ENCODE data around the gene ZNF410. TPM values are rescaled to one million over a fixed set of nuclear protein-coding genes. Genes with fewer than 3 reads are reported as not detected.

The ZNF410 gene
- total and polyA plus RNA-seq, 2 of the 8 experiments (the other 6 are each of a cell fraction or from before 2014, with no cell fraction given) = 11.2 to 18.9 TPM

DNA sequence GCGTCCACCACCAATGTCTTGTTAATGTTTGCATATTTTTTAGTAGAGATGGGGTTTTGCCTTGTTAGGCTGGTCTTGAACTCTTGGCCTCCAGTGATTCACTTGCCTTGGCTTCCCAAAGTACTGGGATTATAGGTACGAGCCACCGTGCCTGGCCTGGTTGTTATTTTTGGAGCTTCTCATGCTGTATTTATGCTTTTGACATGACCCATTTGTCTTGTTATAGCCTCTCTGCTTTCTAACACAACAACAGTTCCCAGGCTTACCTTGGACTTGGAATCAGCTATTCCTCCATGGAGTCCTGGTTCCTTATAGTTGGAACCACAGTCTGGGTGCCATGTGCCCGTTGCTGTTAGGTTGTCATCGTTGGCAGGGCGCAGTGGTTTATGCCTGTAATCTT is 29.7 kb downstream of the ZNF410 start:
- no peaks in the 10 kb centered on the region for H3K4me1 ChIP-seq (replicated peaks in 1 of 4; ENCODE audit: control insufficient read depth in 3 of 4, insufficient read depth in 4 of 4, low read length in 3 of 4)
- H2BK5ac ChIP-seq (ENCODE audit: low read depth, low read length) = no peak overlapping the region
- peaks cover 4 to 17% (median 13%) of the 10 kb centered on the region in 4 experiments; a peak in 7 of 8 replicates for H3K36me3 ChIP-seq (ENCODE audit: control insufficient read depth in 2 of 4, insufficient read depth in 4 of 4, low read length in 3 of 4)
- POLR2A ChIA-PET (ENCODE audit: partially characterized antibody) = interaction anchor here (1.1 kb wide), 1 partner anchor 12 kb away, joined by 3 read pairs; no protein-coding TSS in a partner anchor
- TF ChIP-seq NRF1 (IDR thresholded peaks at IDR 0.05; ENCODE audit: low read depth, low read length) (no peak), CTBP2 (IDR thresholded peaks at IDR 0.05; ENCODE audit: borderline replicate concordance, insufficient read depth, insufficient read length, low read length) (no peak), KDM4A (IDR thresholded peaks at IDR 0.05; ENCODE audit: low read depth, low read length, severe bottlenecking) (no peak), ZNF274 (IDR thresholded peaks at IDR 0.05; ENCODE audit: borderline replicate concordance, extremely low read depth, low read length) (no peak), SP2 (IDR thresholded peaks at IDR 0.05; ENCODE audit: low read length) (no peak), HDAC6 (IDR thresholded peaks at IDR 0.05; ENCODE audit: low read depth, low read length) (no peak), YY1 (IDR thresholded peaks at IDR 0.05; ENCODE audit: low read depth, low read length) (no peak), SIN3A (conservative IDR thresholded peaks at IDR 0.05 in 1 of 2, IDR thresholded peaks at IDR 0.05 in 1 of 2; ENCODE audit: low read depth in 1 of 2, low read length in 2 of 2) (no peak), BACH1 (IDR thresholded peaks at IDR 0.05; ENCODE audit: low read length) (no peak), SRF (IDR thresholded peaks at IDR 0.05; ENCODE audit: low read depth, low read length) (no peak), JUND (IDR thresholded peaks at IDR 0.05; ENCODE audit: low read length) (no peak), SAP30 (IDR thresholded peaks at IDR 0.05; ENCODE audit: insufficient read depth, insufficient replicate concordance, low read length) (no peak), CHD1 (IDR thresholded peaks at IDR 0.05; ENCODE audit: low read depth, low read length) (no peak)
- H2BK120ac ChIP-seq (replicated peaks; ENCODE audit: low read depth, low read length) = no peak overlapping the region
- no peaks in the 10 kb centered on the region for H3K23me2 ChIP-seq (ENCODE audit: low read depth, low read length)
- H4K5ac ChIP-seq (ENCODE audit: insufficient read length, low read depth, low read length) = no peak overlapping the region
- H2AK5ac ChIP-seq (ENCODE audit: low read depth, low read length) = no peak overlapping the region
- no peaks in the 10 kb centered on the region for H3K79me1 ChIP-seq (ENCODE audit: low read depth, low read length)
- H4K91ac ChIP-seq (replicated peaks; ENCODE audit: insufficient read length, low read length) = no peak overlapping the region
- H3K27me3 ChIP-seq (replicated peaks in 1 of 4; ENCODE audit: control insufficient read depth in 3 of 4, extremely low read depth in 1 of 4, insufficient read depth in 3 of 4, low read length in 3 of 4) = no peaks in the 10 kb centered on the region
- no peak overlapping the region for H3K9ac ChIP-seq (replicated peaks in 1 of 4; ENCODE audit: extremely low read depth in 1 of 4, low read depth in 3 of 4, low read length in 3 of 4)
- H3K27ac ChIP-seq (ENCODE audit: low read depth, low read length) = no peak overlapping the region
- no peak overlapping the region for H3K18ac ChIP-seq (ENCODE audit: extremely low read depth, low read length)
- H4K8ac ChIP-seq (ENCODE audit: extremely low read depth, insufficient read depth, low read length) = no peak overlapping the region
- no peak overlapping the region for H2BK15ac ChIP-seq (ENCODE audit: low read length)
- H2BK20ac ChIP-seq (ENCODE audit: low read length) = no peak overlapping the region
- FAIRE-seq = no peak
- CTCF ChIA-PET (ENCODE audit: partially characterized antibody) = interaction anchor here (0.9 kb wide), 1 partner anchor 87 kb away, joined by 3 read pairs; no protein-coding TSS in a partner anchor
- H3K4me3 ChIP-seq (ENCODE audit: extremely low read depth in 1 of 4, insufficient read depth in 2 of 4, low read depth in 3 of 4, low read length in 4 of 4) = no peak overlapping the region
- H3K4ac ChIP-seq (replicated peaks; ENCODE audit: insufficient read length, low read depth, low read length) = no peak overlapping the region
- H3K79me2 ChIP-seq (ENCODE audit: control insufficient read depth in 1 of 2, insufficient read depth in 2 of 2, low read length in 2 of 2) = no peaks in the 10 kb centered on the region
- H2BK12ac ChIP-seq (ENCODE audit: low read depth, low read length) = no peak overlapping the region
- peaks cover 0 to 3% of the 10 kb centered on the region in 2 experiments for H4K20me1 ChIP-seq (replicated peaks in 1 of 2; ENCODE audit: control insufficient read depth in 1 of 2, insufficient read depth in 2 of 2, low read length in 2 of 2)
- no peak overlapping the region for H3K4me2 ChIP-seq (ENCODE audit: insufficient read depth in 1 of 2, low read depth in 2 of 2, low read length in 2 of 2)
- DNase-seq (ENCODE audit: low read depth in 1 of 2, low spot score in 2 of 2) = no peak
- no peak overlapping the region for H3K23ac ChIP-seq (ENCODE audit: insufficient read length)
- no peak overlapping the region for H3K56ac ChIP-seq (replicated peaks; ENCODE audit: insufficient read length, low read depth, low read length)
- no peaks in the 10 kb centered on the region; a peak in 1 of 4 replicates for H3K9me3 ChIP-seq (ENCODE audit: insufficient read depth in 2 of 2, low read depth in 1 of 2, low read length in 1 of 2)
- H3K14ac ChIP-seq (ENCODE audit: insufficient read length) = no peak overlapping the region
- WGBS, 2 experiments (ENCODE audit: extremely low coverage in 1 of 2, insufficient coverage in 1 of 2, insufficient read length in 1 of 2, insufficient replicate concordance in 2 of 2, low coverage in 1 of 2, low lambda C conversion rate in 2 of 2, missing lambda C conversion rate in 1 of 2) = 92% methylated on average over 6 of the region's 6 CpGs; no CpG with 5 or more reads in 1 of the 2 experiments
- H2AFZ ChIP-seq (ENCODE audit: low read length) = no peak overlapping the region

Measured in H1 (cell line).